ENCODE results near the gene MED9.
A peak's percentile ranks its signal among the peaks of the same experiment; 100 is the strongest.

The MED9 gene

DNA sequence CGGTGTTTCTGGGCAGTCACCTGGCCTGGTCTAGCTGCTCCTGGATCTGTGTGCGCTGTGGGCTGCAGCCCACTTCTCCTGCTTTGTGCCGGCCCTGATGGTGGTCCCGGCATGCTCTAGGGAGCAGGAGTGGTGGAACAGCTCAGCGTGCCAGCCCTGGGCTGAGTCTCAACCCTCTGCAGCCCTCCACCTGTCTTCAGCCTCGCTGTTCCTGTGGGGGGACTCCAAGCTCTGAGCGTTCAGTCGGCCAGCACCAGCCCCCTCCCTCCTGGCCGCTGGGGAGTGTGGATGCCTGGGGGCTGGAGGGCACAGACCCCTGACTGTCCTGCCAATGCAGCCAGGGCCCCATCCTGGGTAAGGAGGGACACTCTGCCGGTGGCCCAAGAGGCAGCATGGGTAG, 43.1 kb downstream of the MED9 start:
- POLR2A ChIA-PET, result no interaction called here
- no peak for DNase-seq (ENCODE audit: low read depth, low spot score)
- CTCF ChIA-PET, result interaction anchor here (1.1 kb wide), 1 partner anchor 23 kb away, joined by 4 read pairs; no protein-coding TSS in a partner anchor
- TF ChIP-seq, protein P1, sequence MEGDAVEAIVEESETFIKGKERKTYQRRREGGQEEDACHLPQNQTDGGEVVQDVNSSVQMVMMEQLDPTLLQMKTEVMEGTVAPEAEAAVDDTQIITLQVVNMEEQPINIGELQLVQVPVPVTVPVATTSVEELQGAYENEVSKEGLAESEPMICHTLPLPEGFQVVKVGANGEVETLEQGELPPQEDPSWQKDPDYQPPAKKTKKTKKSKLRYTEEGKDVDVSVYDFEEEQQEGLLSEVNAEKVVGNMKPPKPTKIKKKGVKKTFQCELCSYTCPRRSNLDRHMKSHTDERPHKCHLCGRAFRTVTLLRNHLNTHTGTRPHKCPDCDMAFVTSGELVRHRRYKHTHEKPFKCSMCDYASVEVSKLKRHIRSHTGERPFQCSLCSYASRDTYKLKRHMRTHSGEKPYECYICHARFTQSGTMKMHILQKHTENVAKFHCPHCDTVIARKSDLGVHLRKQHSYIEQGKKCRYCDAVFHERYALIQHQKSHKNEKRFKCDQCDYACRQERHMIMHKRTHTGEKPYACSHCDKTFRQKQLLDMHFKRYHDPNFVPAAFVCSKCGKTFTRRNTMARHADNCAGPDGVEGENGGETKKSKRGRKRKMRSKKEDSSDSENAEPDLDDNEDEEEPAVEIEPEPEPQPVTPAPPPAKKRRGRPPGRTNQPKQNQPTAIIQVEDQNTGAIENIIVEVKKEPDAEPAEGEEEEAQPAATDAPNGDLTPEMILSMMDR (IDR thresholded peaks at IDR 0.05; ENCODE audit: insufficient read depth, low read length, missing control alignments), result no peak
- no peak overlapping the region for H3K4me3 ChIP-seq (ENCODE audit: low read depth, low read length)

DNA sequence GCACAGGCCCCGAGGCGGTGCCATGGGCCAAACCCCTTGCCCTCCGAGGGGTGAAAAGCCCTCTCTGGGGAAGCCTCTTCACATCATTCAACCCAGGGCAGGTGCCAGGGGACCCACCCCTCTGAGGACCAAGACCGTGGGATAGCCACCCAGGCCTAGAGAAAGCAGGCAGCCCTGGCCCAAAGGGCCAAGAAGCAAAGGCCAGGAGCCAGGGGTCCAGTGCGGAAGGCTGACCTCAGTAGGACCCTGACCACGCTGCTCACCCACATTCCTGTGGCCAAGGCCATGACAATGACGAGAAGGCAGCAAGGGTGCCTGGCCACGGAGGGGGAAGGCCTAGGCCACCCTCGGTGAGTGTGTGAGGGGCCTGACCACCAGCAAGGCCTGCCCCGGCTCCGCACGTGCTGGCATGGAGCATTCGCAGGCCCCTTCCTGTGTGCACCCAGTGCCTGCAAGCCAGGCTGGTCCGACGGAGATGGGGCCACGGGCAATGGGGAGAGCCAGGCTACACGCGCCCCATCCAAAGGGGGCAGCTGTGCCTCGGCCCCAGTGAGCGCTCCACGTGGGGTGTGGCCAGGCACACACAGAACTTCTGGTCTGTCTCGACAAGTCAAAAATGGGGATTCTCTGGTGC, 43.9 kb downstream of the MED9 start:
- no peak overlapping the region for H3K4me3 ChIP-seq (ENCODE audit: low read depth, low read length)
- POLR2A ChIA-PET, result no interaction called here

DNA sequence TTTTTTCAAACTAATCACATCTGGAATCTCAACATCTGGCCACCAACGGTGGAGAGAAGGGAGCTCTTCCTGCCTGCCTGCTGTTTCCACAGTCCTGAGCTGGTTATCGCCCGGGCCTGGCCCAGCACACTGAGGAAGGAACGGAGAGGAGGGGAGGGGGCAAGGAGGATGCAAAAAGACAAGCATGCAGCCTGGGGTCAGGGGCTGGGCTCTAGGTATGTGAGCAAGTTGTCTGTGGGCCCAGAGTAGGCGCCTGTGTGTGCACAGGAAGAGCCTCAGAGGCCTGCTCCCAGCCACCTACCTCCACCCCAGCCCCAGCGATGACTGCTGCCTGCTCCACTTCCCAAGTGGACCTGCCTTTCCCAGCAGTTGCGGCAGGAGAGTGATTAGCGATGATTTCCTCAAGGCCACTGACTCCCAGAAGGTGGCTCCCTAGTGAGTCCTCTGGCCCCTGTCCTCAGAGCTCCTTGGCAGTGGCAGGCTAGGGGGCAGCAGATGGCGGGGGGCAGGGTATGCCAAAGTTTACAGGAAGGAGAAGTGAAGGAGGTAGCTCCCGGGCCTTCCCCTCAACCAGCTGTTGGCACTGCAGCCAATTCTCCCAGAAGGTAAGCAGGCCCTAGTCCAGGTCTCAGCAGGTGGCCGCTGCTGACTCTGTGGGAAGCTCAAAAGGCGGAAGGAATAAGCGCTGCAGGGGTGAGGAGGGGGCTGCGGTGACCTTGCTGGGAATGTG, 46.4 kb downstream of the MED9 start:
- ChIA-PET CTCF (interaction anchor here (0.9 to 1.5 kb wide), 4 partner anchors 10 to 17 kb away, joined by 3 to 7 read pairs (median 4); no protein-coding TSS in a partner anchor), POLR2A (interaction anchor here (1.0 kb wide), 1 partner anchor 14 kb away, joined by 3 read pairs; no protein-coding TSS in a partner anchor)
- no peak overlapping the region for H3K4me3 ChIP-seq (ENCODE audit: low read depth, low read length)
- TF ChIP-seq, protein P1 (IDR thresholded peaks at IDR 0.05; ENCODE audit: insufficient read depth, low read length, missing control alignments), result peak; percentile 1
- DNase-seq (ENCODE audit: low read depth, low spot score), result no peak

More for the DNA sequence above, 43.9 kb downstream of the MED9 start:
- CTCF ChIA-PET, result interaction anchor here (1.0 kb wide), 1 partner anchor 93 kb away, joined by 3 read pairs; no protein-coding TSS in a partner anchor
- DNase-seq (ENCODE audit: low read depth, low spot score), result no peak
- TF ChIP-seq, protein P1 (IDR thresholded peaks at IDR 0.05; ENCODE audit: insufficient read depth, low read length, missing control alignments), result no peak

DNA sequence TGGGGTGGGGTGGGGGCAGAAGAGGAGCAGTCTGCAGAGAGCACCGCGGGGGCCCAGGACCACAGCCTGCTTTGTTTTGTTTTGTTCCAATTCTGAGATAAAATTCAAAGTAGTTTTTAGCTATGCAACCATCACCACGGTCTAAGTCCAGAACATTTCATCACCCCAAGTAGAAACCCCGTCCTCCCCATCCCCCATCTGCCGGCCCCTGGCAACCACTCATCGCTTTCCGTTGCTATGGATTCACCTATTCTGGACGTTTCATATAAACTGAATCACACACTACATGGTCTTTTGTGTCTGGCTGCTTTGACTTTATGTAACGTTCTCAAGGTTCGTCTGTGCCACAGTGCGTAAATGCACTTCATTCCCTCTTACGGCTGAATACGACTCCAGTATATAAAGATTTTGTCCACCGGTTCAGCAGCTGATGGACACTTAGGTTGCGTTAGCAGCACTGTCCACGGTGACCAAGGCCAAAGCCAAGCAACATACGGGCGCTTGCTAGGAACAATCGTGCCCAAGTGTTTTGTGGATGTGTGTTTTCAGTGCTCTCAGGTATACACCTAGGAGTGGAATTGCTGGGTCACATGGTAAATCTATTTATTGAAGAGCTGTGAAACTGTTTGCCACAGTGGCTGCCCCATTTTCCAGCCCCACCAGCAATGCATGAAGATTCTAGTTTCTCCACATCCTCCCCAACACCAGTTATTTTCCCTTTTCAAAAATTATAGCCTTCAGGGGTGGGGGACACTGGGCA, 47.1 kb downstream of the MED9 start:
- TF ChIP-seq, protein P1 (IDR thresholded peaks at IDR 0.05; ENCODE audit: insufficient read depth, low read length, missing control alignments), result no peak
- no peak overlapping the region for H3K4me3 ChIP-seq (ENCODE audit: low read depth, low read length)
- POLR2A ChIA-PET, result no interaction called here
- CTCF ChIA-PET, result interaction anchor here (0.9 to 1.5 kb wide), 3 partner anchors 9 to 12 kb away, joined by 3 to 7 read pairs (median 4); no protein-coding TSS in a partner anchor
- DNase-seq (ENCODE audit: low read depth, low spot score), result no peak

DNA sequence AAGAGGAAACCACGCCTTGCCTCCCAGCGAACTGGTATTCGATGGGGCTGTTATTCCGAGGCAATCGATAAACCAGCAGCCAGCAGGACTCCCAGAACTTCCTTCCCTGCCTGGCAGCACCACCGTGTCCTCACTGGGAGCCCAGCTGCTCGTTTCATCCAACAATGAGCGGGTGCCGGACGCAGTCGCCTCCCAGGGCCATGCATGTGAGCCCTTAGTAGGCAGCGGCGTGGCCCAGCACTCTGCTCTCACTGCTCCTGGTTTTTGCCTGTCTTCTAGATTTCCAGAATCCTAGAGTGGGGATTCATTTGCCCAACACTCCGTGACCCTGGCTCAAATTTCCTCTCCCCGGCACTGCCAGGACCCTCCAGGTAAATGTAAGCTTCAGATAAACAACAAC, 48.5 kb downstream of the MED9 start:
- ChIA-PET CTCF (interaction anchor here (0.8 to 2.3 kb wide), 5 partner anchors 9 to 170 kb away, joined by 3 to 7 read pairs (median 4); no protein-coding TSS in a partner anchor), POLR2A (no interaction called here)
- DNase-seq (ENCODE audit: low read depth, low spot score), result no peak
- TF ChIP-seq, protein P1 (IDR thresholded peaks at IDR 0.05; ENCODE audit: insufficient read depth, low read length, missing control alignments), result no peak
- no peak overlapping the region for H3K4me3 ChIP-seq (ENCODE audit: low read depth, low read length)

Measured in AG04449 (cell line).